Neutrophil (primary cell): Measurements from ENCODE around the gene CYP27B1.
A peak's percentile ranks its signal among the peaks of the same experiment; 100 is the strongest.

Experiments
- H3K27ac ChIP-seq: fragments of 200-600 bp; sonication (generic); 2 replicates; pipeline ENCODE4 v1.5.1; 2016; ENCODE audit warnings: mild to moderate bottlenecking, moderate library complexity
- H3K27me3 ChIP-seq: fragments of 200-600 bp; sonication (generic); 2 replicates; pipeline ENCODE4 v1.6.0; 2016; ENCODE audit warnings: mild to moderate bottlenecking
- H3K36me3 ChIP-seq: fragments of 200-600 bp; sonication (generic); 2 replicates; pipeline ENCODE4 v1.5.1; 2017
- H3K4me1 ChIP-seq, 2 experiments: fragments of 200-600 bp in 1 of 2; sonication (generic) in 1 of 2; 1 replicate in 1 of 2; 2 replicates in 1 of 2; pipeline versions ENCODE4 v1.5.1 to v1.6.1; 2013 to 2016; ENCODE audit warnings: low read depth in 1 of 2, low read length in 1 of 2, mild to moderate bottlenecking in 1 of 2, moderate library complexity in 1 of 2; ENCODE audit not compliant: control insufficient read depth in 1 of 2, insufficient read depth in 1 of 2
- H3K4me3 ChIP-seq, 2 experiments: fragments of 200-600 bp in 1 of 2; sonication (generic) in 1 of 2; 1 replicate in 1 of 2; 2 replicates in 1 of 2; pipeline ENCODE4 v1.5.1; 2013 to 2016; ENCODE audit warnings: low read depth in 1 of 2, low read length in 1 of 2, mild to moderate bottlenecking in 1 of 2, moderate library complexity in 1 of 2
- H3K9me3 ChIP-seq: fragments of 200-600 bp; sonication (generic); 2 replicates; pipeline ENCODE4 v1.5.1; 2016
- TF ChIP-seq, protein P1 (sequence below): fragments of 200-600 bp; sonication (generic); IDR thresholded peaks from 2 replicates; pipeline ENCODE4 v1.5.1; 2016; ENCODE audit warnings: antibody characterized with exemption

The CYP27B1 gene

DNA sequence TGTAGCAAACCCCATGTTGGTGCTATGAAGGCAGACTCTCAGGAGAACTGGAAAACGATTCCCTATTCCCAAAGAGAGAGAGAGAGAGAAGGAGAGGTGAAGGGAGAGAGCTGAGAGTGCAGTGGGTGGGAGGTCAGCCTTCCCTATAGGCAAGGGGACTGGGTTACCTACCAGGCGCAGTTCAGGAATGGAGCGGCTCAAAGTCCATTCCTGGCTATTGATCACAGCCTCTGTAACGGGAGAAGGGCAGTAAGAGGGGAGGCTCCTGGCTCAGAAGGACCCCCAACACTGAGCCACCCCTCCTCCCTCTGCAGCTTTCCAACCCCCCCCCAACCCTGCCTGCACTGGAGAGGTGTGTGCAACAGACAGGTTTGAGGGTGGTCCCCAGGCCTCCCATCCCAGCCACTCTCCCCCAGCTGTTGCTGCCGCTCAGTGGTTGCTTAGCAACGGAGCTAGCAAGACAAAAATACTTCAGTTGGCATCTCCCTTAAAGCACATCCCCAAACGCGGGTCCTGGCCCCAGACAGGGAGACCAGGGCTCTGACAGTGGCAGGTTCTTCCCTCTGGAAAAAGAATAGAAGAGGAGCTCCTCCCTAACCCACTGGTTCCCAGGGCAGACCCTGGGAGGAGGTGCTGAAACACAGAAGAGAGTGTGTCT is 31.6 kb downstream of the CYP27B1 start:
- Histone ChIP-seq H3K27ac (peak overlapping the region; percentile 39), H3K9me3 (no peaks in the 10 kb centered on the region), H3K4me1 (peaks cover 15% of the 10 kb centered on the region in 2 experiments), H3K4me3 (no peak overlapping the region), H3K27me3 (no peaks in the 10 kb centered on the region), H3K36me3 (peaks cover 95% of the 10 kb centered on the region)
- TF ChIP-seq, protein P1, sequence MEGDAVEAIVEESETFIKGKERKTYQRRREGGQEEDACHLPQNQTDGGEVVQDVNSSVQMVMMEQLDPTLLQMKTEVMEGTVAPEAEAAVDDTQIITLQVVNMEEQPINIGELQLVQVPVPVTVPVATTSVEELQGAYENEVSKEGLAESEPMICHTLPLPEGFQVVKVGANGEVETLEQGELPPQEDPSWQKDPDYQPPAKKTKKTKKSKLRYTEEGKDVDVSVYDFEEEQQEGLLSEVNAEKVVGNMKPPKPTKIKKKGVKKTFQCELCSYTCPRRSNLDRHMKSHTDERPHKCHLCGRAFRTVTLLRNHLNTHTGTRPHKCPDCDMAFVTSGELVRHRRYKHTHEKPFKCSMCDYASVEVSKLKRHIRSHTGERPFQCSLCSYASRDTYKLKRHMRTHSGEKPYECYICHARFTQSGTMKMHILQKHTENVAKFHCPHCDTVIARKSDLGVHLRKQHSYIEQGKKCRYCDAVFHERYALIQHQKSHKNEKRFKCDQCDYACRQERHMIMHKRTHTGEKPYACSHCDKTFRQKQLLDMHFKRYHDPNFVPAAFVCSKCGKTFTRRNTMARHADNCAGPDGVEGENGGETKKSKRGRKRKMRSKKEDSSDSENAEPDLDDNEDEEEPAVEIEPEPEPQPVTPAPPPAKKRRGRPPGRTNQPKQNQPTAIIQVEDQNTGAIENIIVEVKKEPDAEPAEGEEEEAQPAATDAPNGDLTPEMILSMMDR = no peak

DNA sequence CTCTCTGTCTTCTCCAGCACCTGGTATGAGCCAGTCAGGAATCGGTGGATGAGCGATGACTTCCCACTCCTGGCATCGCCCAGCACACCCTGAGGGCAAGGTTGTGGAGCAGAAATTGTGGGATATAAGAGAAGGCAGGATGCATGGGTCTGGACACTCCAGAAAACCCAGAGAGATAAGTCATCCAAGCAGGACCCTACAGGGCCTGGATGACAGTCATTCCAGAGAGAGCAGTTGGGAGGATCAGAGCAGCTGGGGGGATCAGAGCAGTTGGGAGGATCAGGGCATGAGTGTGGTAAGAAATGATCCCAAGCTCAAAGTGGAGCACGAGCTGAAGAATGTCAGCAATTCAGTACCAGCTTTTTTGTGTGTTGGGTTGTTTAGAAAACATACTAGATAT is 32.3 kb downstream of the CYP27B1 start:
- Histone ChIP-seq H3K27ac (peak overlapping the region; percentile 39), H3K4me3 (no peak overlapping the region), H3K36me3 (peaks cover 96% of the 10 kb centered on the region), H3K27me3 (no peaks in the 10 kb centered on the region), H3K9me3 (no peaks in the 10 kb centered on the region), H3K4me1 (peaks cover 7 to 8% of the 10 kb centered on the region in 2 experiments)
- TF ChIP-seq, protein P1 = no peak

DNA sequence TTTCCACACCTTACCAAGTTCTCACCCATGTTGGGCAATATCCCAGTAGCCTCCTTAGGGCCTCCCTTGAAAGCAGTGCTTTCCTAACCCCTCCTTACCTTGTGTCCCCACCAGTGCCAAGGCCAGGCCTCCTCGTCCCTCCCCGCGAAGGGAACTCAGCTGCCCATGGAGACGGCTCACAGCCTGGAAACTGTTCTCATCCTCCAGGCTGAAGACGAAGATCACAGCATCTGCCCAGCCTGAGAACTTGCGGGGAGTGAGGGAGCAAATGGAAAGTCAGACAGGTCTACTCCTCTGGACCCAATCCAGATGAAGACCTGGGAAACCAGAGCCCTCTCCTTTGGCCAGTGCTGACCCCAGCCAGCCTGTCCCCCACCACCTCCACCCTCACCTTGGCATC is 33.0 kb downstream of the CYP27B1 start:
- no peaks in the 10 kb centered on the region for H3K9me3 ChIP-seq
- peaks cover under 1 to 1% of the 10 kb centered on the region in 2 experiments for H3K4me1 ChIP-seq
- no peaks in the 10 kb centered on the region for H3K27me3 ChIP-seq
- H3K36me3 ChIP-seq = peaks cover 98% of the 10 kb centered on the region
- TF ChIP-seq, protein P1 = no peak
- peak overlapping the region; percentile 39 for H3K27ac ChIP-seq
- no peak overlapping the region for H3K4me3 ChIP-seq

DNA sequence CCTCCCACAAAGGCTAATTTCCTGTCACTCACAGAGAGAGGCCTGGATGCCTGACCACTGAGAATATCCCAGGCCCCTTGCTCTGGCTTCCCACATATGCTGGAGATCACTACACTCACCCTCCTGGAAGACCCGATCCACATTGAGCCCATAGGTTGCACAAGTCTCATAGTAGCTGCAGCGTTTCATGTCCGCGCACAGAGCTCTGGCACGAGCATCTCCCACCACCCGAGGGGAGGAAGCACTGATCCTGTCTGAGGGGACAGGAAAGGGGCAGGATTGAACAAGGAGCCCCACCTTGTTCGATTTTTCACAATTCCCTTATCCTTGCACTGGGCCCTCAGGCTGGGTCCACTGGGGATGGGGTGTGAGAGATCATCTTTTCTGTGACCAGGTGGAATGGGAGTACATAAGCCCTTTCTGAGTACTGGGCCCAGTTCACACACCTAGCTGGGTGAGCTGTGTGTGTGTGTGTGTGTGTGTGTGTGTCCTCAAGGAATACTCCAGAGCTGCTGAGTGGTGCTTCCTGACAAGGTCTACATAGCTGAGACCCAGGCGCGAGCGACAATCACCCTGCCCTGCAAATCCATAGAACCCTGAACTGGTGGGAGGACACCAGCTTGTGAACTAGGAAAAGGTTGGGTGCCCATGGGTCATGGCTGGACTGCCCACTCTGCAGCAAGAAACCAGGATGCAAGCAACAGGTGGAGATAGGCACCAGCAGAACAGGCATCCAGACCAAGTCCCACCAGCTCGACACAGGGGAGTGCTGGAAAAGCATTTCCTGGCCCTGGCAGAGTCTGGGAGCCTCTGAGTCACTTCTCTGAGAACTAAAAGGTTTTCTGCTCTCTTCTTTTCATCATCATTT is 33.9 kb downstream of the CYP27B1 start:
- Histone ChIP-seq H3K27ac (peak overlapping the region; percentile 29), H3K4me1 (no peaks in the 10 kb centered on the region), H3K4me3 (no peak overlapping the region), H3K9me3 (no peaks in the 10 kb centered on the region), H3K36me3 (peaks cover 99% of the 10 kb centered on the region), H3K27me3 (no peaks in the 10 kb centered on the region)
- TF ChIP-seq, protein P1 = no peak

DNA sequence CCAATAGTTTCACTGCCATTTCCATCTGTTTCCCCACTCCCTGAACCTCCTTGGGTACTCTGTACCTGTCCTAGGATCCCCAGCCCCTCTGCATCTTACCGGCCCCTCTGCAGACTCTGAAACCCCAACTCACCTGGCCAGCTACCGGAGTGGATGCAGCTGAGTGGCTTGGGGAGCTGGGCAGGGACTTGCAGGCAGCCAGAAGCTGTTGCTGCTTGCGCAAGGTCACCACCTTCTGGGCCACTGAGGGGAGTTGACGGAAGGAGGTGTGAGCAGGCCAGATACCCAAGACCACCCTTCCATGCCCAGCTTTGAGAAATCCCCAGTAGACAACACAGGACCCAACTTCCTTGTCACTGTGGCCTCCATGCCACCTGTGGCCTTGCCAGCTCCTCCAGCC is 34.6 kb downstream of the CYP27B1 start:
- TF ChIP-seq, protein P1 = no peak
- Histone ChIP-seq H3K27ac (peak overlapping the region; percentile 2), H3K4me1 (no peaks in the 10 kb centered on the region), H3K9me3 (no peaks in the 10 kb centered on the region), H3K36me3 (peaks cover 99% of the 10 kb centered on the region), H3K4me3 (no peak overlapping the region), H3K27me3 (no peaks in the 10 kb centered on the region)
